Bronchial epithelial cell (primary cell): ENCODE results near the gene HSPA6. TPM values are rescaled to one million over a fixed set of nuclear protein-coding genes. Genes with fewer than 3 reads are reported as not detected.
A peak's percentile ranks its signal among the peaks of the same experiment; 100 is the strongest.
"Not testable (repeated sequence)": the region's sequence is repeated elsewhere in the genome, so short reads cannot be mapped to it uniquely, and the experiment has no call there.

Source experiments
- DNase-seq: peaks from one replicate; pipeline ENCODE4 v3.0.0-alpha.2; 2010; ENCODE audit warnings: low read depth
- FAIRE-seq: peaks from 2 replicates; lab custom pipeline; 2011; peaks lifted over from hg19 to GRCh38; lab: Jason Lieb, UNC
- H3K27me3 ChIP-seq: 2 replicates; pipeline ENCODE4 v1.5.1; 2011; ENCODE audit warnings: low read length; ENCODE audit not compliant: control insufficient read depth, insufficient read depth
- H3K36me3 ChIP-seq: 2 replicates; pipeline ENCODE4 v1.5.1; 2011; ENCODE audit warnings: low read length; ENCODE audit not compliant: control insufficient read depth, insufficient read depth
- H3K4me3 ChIP-seq: 2 replicates; pipeline ENCODE4 v1.5.1; 2011; ENCODE audit warnings: mild to moderate bottlenecking, low read depth, low read length, control low read depth
- CTCF ChIP-seq: IDR thresholded peaks from 2 replicates; pipeline ENCODE4 v1.5.1; 2011; ENCODE audit warnings: mild to moderate bottlenecking, moderate library complexity, low read length, control low read depth, inconsistent platforms; ENCODE audit not compliant: insufficient read depth, severe bottlenecking
- total RNA-seq: library from RNA; depleted of rRNA; stranded (reverse); fragments of >200 nt; gene quantifications from 2 replicates; pipeline ENCODE4 v1.2.1, GENCODE V29; 2014

The HSPA6 gene
- total RNA-seq, 1 donor from 2014 or later: 1.6 TPM

DNA sequence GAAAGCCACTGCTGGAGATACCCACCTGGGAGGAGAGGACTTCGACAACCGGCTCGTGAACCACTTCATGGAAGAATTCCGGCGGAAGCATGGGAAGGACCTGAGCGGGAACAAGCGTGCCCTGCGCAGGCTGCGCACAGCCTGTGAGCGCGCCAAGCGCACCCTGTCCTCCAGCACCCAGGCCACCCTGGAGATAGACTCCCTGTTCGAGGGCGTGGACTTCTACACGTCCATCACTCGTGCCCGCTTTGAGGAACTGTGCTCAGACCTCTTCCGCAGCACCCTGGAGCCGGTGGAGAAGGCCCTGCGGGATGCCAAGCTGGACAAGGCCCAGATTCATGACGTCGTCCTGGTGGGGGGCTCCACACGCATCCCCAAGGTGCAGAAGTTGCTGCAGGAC, 981 bp downstream of the HSPA6 start:
- FAIRE-seq, H3K36me3 ChIP-seq, DNase-seq, H3K4me3 ChIP-seq, H3K27me3 ChIP-seq: not testable (repeated sequence)

DNA sequence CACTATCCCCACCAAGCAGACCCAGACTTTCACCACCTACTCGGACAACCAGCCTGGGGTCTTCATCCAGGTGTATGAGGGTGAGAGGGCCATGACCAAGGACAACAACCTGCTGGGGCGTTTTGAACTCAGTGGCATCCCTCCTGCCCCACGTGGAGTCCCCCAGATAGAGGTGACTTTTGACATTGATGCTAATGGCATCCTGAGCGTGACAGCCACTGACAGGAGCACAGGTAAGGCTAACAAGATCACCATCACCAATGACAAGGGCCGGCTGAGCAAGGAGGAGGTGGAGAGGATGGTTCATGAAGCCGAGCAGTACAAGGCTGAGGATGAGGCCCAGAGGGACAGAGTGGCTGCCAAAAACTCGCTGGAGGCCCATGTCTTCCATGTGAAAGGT, 1.6 kb downstream of the HSPA6 start:
- not testable (repeated sequence) for DNase-seq, H3K4me3 ChIP-seq, H3K27me3 ChIP-seq, FAIRE-seq, H3K36me3 ChIP-seq

GRCh38 chr1:161528550-161528949, 4.2 kb downstream of the HSPA6 start:
- DNase-seq: peak; percentile 31
- not testable (repeated sequence) for FAIRE-seq

GRCh38 chr1:161529463-161530104, 5.2 kb downstream of the HSPA6 start:
- H3K27me3 ChIP-seq, H3K36me3 ChIP-seq, H3K4me3 ChIP-seq, FAIRE-seq, DNase-seq: not testable (repeated sequence)

More at GRCh38 chr1:161528550-161528949, 4.2 kb downstream of the HSPA6 start:
- H3K36me3 ChIP-seq, H3K4me3 ChIP-seq, H3K27me3 ChIP-seq: not testable (repeated sequence)

- H3K4me3 ChIP-seq: peak overlapping the region; percentile 61
- H3K36me3 ChIP-seq, FAIRE-seq, H3K27me3 ChIP-seq: not testable (repeated sequence)
- DNase-seq: peak; percentile 55
These were observed 5.8 kb downstream of the HSPA6 start for GRCh38 chr1:161530158-161530557.

DNA sequence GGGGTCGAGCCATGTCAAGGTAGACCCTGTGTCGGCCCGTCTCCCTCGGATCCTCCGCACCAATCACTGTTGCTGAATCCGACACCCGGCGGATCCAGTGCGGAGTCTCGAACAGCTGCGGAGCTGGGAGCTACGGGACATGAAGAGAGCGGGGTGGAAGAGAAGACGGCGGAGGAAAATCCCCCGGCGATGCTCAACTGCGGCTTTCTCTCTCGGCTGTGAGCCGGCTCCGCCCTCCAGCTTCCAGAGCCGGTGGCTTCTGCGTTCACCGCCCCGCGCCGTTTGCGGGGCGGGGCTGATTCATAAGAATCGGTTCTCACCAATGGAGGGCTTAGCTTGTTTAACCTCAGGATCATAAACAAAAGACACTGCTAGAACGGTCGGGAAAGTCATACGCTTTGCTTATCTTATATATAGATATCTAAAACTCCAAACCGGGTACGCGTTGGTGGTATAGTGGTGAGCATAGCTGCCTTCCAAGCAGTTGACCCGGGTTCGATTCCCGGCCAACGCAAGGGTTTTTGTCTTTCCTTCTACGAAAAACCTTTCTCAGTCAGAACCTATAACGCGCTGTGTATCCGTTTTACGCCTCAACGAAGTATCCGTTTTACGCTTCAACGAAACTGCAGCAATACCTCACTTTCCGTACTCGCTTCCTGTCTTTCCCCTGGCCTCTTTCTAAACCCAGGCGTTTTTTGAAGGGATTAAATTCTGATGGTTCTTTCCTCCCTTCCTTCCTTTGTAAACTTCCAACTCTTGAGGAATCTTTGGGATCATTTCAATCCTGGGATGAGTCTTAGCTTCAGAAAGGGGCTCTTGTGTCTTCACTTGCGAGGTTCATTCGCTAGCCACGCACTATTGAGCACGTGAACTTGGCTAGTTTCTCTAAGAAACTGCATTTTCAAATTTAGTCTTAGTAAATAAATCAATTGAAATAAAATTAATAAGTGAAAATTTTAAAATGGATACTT, 6.6 kb downstream of the HSPA6 start:
- peak overlapping the region; percentile 61 for H3K4me3 ChIP-seq
- DNase-seq: peak; percentile 89
- not testable (repeated sequence) for H3K27me3 ChIP-seq, FAIRE-seq, H3K36me3 ChIP-seq

DNA sequence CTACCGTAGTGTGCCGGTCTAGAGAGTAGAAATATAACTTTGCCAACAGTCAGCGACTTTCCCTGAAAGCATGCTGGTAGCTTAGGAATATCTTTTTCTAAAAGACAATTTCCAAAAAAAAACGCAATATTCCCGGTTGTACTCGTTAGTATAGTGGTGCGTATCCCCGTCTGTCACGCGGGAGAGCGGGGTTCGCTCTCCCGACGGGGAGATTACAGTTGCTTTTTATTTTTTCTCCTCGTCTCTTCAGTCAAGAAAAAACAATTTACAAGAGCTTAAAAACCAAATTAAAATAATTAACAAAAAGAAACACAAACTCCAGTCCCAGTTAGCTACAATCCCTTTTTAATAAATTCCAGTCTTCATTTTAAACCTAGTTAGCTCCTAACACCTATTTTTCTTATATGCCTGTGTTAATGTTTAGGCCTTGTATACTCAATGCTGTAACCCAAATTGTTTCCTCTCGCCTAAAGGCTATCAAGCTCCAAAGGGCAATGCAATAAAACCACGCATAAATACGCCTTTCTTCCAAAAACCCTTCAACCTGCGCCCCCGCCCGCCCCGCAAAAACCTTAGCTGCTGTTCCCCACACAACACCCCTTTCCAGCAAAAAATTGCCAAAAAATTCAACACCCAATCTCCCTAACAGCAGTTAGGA, 7.8 kb downstream of the HSPA6 start:
- Histone ChIP-seq H3K36me3 (no peaks in the 10 kb centered on the region), H3K27me3 (no peaks in the 10 kb centered on the region), H3K4me3 (no peak overlapping the region)
- DNase-seq: no peak
- TF ChIP-seq CTCF: no peak
- no peak for FAIRE-seq

DNA sequence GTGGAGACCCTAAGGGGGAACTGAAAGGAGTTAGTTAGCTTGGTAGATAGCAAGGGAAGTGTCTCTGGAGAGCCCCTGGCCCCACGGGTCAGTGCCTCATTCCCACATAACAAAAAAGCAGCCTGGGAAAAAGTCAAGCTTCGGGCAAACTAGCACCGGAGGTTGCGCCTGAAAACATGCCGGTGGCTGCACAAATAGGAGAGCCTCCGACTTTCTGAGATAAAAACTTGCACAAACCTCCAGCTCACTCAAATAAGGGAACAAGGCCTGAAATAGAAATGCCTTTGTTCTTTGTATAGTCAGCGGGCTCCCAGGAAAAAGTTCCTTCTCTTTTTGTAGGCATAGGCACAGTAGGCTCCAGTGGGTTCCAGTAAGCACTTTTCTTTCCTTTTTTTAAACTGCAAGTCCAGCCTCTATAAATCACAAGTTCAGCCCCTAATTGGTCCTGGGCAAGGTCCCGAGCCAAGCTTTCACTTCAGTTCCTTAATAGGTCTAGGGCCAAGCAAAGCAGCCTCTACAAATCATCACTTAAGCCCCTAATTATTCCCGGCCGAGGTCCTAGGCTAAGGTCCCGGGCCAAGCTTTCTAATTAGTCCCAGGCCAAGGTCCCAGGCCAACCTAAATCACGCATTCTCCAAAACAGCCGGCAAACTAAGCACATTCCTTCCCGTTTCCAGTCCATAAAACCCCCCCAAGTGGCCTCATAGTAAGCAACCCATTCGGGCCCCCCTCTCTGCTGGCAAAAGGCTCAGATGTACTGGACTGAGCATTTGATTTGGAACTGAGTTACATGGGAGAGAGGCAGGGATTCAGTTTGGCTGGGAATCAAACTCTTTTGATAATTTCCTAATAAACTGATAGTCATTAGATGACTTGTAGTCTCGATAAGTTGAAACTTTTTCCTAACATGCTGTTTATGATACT, 8.6 kb downstream of the HSPA6 start:
- H3K36me3 ChIP-seq, FAIRE-seq, H3K27me3 ChIP-seq, DNase-seq, H3K4me3 ChIP-seq: not testable (repeated sequence)

DNA sequence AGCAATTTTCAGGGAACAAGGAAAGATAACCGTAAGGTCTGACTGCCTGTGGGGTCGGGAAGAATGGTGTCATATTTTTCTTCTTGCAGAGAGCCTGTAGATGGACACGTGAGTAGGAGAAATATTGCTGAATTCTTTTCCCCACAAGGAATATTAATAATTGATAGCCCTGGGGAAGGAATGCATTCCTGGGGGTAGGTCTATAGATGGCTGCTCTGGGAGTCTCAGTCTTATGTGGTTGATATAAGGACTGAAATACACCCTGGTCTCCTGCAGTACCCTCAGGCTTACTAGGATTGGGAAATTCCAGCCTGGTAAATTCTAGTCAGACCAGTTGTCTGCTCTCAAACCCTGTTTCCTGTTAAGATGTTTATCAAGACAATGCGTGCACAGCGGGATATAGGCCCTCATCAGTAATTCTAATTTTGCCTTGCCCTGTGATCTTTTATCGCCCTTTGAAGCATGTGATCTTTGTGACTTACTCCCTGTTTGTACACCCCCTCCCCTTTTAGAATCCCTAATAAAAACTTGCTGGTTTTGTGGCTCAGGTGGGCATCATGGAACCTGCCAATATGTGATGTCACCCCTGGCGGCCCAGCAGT, 12.8 kb downstream of the HSPA6 start:
- H3K4me3 ChIP-seq, H3K36me3 ChIP-seq, H3K27me3 ChIP-seq, DNase-seq, FAIRE-seq: not testable (repeated sequence)

GRCh38 chr1:161538925-161539479, 14.7 kb downstream of the HSPA6 start:
- H3K4me3 ChIP-seq, FAIRE-seq, H3K36me3 ChIP-seq, DNase-seq, H3K27me3 ChIP-seq: not testable (repeated sequence)

DNA sequence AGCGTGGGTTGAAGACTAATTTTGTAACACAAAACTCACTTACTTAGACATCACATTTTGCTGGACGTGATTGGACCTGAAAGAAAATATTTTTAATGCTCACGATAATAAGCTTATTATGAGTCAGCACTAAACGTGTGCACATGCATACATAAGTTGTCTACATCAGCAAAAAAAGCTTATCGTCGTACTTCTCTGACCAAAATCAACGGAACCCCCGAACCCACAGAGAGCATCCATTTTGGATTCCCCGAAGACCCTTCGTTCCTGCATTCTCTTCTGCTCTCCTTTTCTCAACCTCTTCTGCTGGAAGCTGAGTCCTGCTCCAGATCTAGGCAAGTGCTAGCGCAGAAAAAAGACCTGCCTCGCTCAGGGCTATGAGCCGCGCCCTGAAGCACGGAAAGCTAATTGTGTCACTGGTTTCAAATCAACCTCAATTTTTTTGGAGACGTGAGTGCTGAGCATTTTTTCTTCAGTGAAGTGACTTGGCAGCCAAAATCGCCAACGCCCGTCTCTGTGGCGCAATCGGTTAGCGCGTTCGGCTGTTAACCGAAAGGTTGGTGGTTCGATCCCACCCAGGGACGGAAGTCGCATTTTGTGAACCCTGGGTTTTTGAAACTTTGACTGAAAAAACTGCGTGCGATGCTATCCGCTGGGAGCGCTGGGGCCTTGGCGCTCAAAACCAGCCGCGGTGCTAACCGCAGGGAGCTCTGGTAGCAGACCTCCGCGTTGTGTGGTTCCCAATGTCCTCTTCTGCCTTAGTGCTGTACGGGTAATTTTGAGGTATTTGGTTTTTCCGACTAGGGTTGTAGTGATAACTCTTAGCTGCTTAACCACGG, 15.6 kb downstream of the HSPA6 start:
- DNase-seq: peak; percentile 85
- FAIRE-seq: not testable (repeated sequence)

More for the DNA sequence above, 15.6 kb downstream of the HSPA6 start:
- H3K4me3 ChIP-seq: peak overlapping the region; percentile 50
- H3K27me3 ChIP-seq, H3K36me3 ChIP-seq: not testable (repeated sequence)
